Measurements from ENCODE around the gene NDC80. TPM values are rescaled to one million over a fixed set of nuclear protein-coding genes. Genes with fewer than 3 reads are reported as not detected.
"Not testable (repeated sequence)": the region's sequence is repeated elsewhere in the genome, so short reads cannot be mapped to it uniquely, and the experiment has no call there.

The NDC80 gene
- polyA plus RNA-seq, 3 donors = 0.07 TPM; not detected in 2

- H3K9ac ChIP-seq (ENCODE audit: insufficient read depth, low read length, poor library complexity, severe bottlenecking); H3K4me3 ChIP-seq (replicated peaks in 1 of 3; ENCODE audit: low read depth in 2 of 3, low read length in 3 of 3); H3K9me3 Mint-ChIP-seq; H3K9me3 ChIP-seq (replicated peaks in 1 of 2; ENCODE audit: control insufficient read depth in 1 of 2, insufficient read depth in 1 of 2, low read length in 2 of 2); DNase-seq; H3K27ac ChIP-seq (ENCODE audit: low read depth in 1 of 2, low read length in 2 of 2); H3K4me3 Mint-ChIP-seq; H3K27me3 Mint-ChIP-seq (ENCODE audit: low read depth in 3 of 3); H3K27me3 ChIP-seq (ENCODE audit: control insufficient read depth in 2 of 2, insufficient read depth in 2 of 2, low read length in 2 of 2); H2AFZ ChIP-seq (ENCODE audit: insufficient read depth, low read depth, low read length, poor library complexity, severe bottlenecking); H3K4me2 ChIP-seq (replicated peaks; ENCODE audit: extremely low read depth, low read length, poor library complexity, severe bottlenecking): not testable (repeated sequence)
- peaks cover 100% of the 10 kb centered on the region for H3K79me2 ChIP-seq (ENCODE audit: insufficient read depth, low read length)
- peaks cover 12 to 19% of the 10 kb centered on the region in 2 donors for H3K36me3 ChIP-seq (replicated peaks in 1 of 2; ENCODE audit: control insufficient read depth in 1 of 2, insufficient read depth in 2 of 2, low read length in 2 of 2)
- WGBS (ENCODE audit: insufficient coverage) = 70% methylated on average over 2 of the region's 7 CpGs
- intact Hi-C loops (cut with micrococcal nuclease) = loop anchor here in 1 of 2 donors (10.0 kb wide), 1 partner anchor 53 kb away; no protein-coding TSS in a partner anchor
- Mint-ChIP-seq H3K36me3 (peaks cover 20 to 31% of the 10 kb centered on the region in 2 donors), H3K4me1 (peaks cover 43% of the 10 kb centered on the region), H3K27ac (peak overlapping the region in 1 of 7 donors; percentile 60)
- peaks cover 99% of the 10 kb centered on the region for H4K20me1 ChIP-seq (ENCODE audit: insufficient read depth, low read length)
- peaks cover 19 to 24% of the 10 kb centered on the region in 2 donors for H3K4me1 ChIP-seq (ENCODE audit: control insufficient read depth in 1 of 2, insufficient read depth in 2 of 2, low read length in 2 of 2)
Observed at GRCh38 chr18:2662288-2662687, 90.9 kb downstream of the NDC80 start.

GRCh38 chr18:2662990-2663389 lies 91.6 kb downstream of the NDC80 start:
- peaks cover 0 to 2% (median 0%) of the 10 kb centered on the region in 7 donors for H3K9me3 Mint-ChIP-seq
- Histone ChIP-seq H3K4me2 (replicated peaks; ENCODE audit: extremely low read depth, low read length, poor library complexity, severe bottlenecking) (no peak overlapping the region), H3K4me1 (ENCODE audit: control insufficient read depth in 1 of 2, insufficient read depth in 2 of 2, low read length in 2 of 2) (peaks cover 12 to 17% of the 10 kb centered on the region in 2 donors), H3K4me3 (replicated peaks in 1 of 3; ENCODE audit: low read depth in 2 of 3, low read length in 3 of 3) (no peak overlapping the region), H4K20me1 (ENCODE audit: insufficient read depth, low read length) (peaks cover 99% of the 10 kb centered on the region), H2AFZ (ENCODE audit: insufficient read depth, low read depth, low read length, poor library complexity, severe bottlenecking) (no peak overlapping the region), H3K27me3 (ENCODE audit: control insufficient read depth in 2 of 2, insufficient read depth in 2 of 2, low read length in 2 of 2) (no peaks in the 10 kb centered on the region), H3K27ac (ENCODE audit: low read depth in 1 of 2, low read length in 2 of 2) (peak overlapping the region in 1 of 2 donors; percentile 42), H3K9ac (ENCODE audit: insufficient read depth, low read length, poor library complexity, severe bottlenecking) (no peak overlapping the region), H3K36me3 (replicated peaks in 1 of 2; ENCODE audit: control insufficient read depth in 1 of 2, insufficient read depth in 2 of 2, low read length in 2 of 2) (peaks cover 18 to 25% of the 10 kb centered on the region in 2 donors), H3K9me3 (replicated peaks in 1 of 2; ENCODE audit: control insufficient read depth in 1 of 2, insufficient read depth in 1 of 2, low read length in 2 of 2) (no peaks in the 10 kb centered on the region), H3K79me2 (ENCODE audit: insufficient read depth, low read length) (peaks cover 100% of the 10 kb centered on the region)
- no peak for DNase-seq
- H3K4me1 Mint-ChIP-seq = peaks cover 38% of the 10 kb centered on the region
- intact Hi-C loops (cut with micrococcal nuclease) = loop anchor here in 1 of 2 donors (10.0 kb wide), 1 partner anchor 52 kb away; no protein-coding TSS in a partner anchor
- peak overlapping the region in 6 of 7 donors; percentile 33 to 84 (median 64) for H3K27ac Mint-ChIP-seq
- H3K27me3 Mint-ChIP-seq (ENCODE audit: low read depth in 3 of 3) = no peaks in the 10 kb centered on the region
- WGBS (ENCODE audit: insufficient coverage) = 100% methylated on average over 2 of the region's 5 CpGs
- peaks cover 25 to 35% of the 10 kb centered on the region in 2 donors for H3K36me3 Mint-ChIP-seq
- no peak overlapping the region for H3K4me3 Mint-ChIP-seq
- no peak for TF ChIP-seq CTCF (IDR thresholded peaks at IDR 0.05)

Small RNA genes within 50 kb of the gene (small RNA-seq; reads per million reads assigned to genes)
- gene RF00019 (ENCODE audit: insufficient read length, low read depth) (not detected), gene RF01233 (ENCODE audit: insufficient read length, low read depth) (not detected), gene RNU6-340P (ENCODE audit: insufficient read length, low read depth) (not detected)

Other genes starting within 250 kb of the NDC80 start
- gene METTL4, start 52 bp upstream of the NDC80 start, polyA plus RNA-seq = 1 to 10 TPM; 3.0 to 4.1 (median 3.3) TPM
- gene SMCHD1, start 84.2 kb downstream of the NDC80 start, polyA plus RNA-seq = 10 to 100 TPM; 12.7 to 45.5 (median 16.8) TPM

Data from CD14-positive monocyte (primary cell).